ENCODE data around the gene SP2. TPM values are rescaled to one million over a fixed set of nuclear protein-coding genes. Genes with fewer than 3 reads are reported as not detected.

The SP2 gene
- total RNA-seq, 1 donor from 2014 or later = 12.1 TPM

DNA sequence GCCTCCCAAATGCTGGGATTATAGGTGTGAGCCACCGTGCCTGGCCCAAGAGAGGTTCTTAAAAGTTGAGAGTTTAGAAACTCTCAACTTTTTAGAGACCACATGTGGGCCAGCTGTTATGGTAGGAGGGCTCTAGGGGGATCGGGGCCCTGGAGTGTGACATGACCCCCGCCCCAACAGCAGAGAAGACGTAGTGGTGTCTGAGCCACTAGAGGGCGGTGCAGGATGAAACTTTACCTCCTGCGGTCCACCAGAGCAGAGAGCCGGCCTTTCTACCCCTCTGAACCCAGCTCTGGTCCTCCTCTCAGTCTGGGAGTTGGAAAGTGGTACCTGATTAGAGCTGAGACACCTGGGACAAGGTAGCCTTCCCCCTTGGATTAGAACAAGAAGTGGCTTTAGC, 82.3 kb downstream of the SP2 start:
- Histone ChIP-seq H3K4me3 (ENCODE audit: insufficient read depth, low read depth, low read length) (no peak overlapping the region), H3K4me1 (ENCODE audit: insufficient read depth, low read length) (no peaks in the 10 kb centered on the region), H3K27me3 (ENCODE audit: insufficient read depth, low read length) (no peaks in the 10 kb centered on the region), H3K4me2 (ENCODE audit: low read length) (no peak overlapping the region), H3K27ac (ENCODE audit: low read depth, low read length) (no peak overlapping the region), H2AFZ (ENCODE audit: low read depth, low read length) (no peak overlapping the region), H4K20me1 (ENCODE audit: insufficient read depth, low read length) (no peaks in the 10 kb centered on the region), H3K9me3 (ENCODE audit: insufficient read depth, low read depth, low read length) (no peaks in the 10 kb centered on the region), H3K79me2 (ENCODE audit: insufficient read depth, low read length) (no peaks in the 10 kb centered on the region), H3K36me3 (ENCODE audit: insufficient read depth, low read length) (peaks cover 44% of the 10 kb centered on the region), H3K9ac (ENCODE audit: low read length) (no peak overlapping the region)
- Mint-ChIP-seq H3K9me3 (ENCODE audit: unreplicated experiment) (no peaks in the 10 kb centered on the region), H3K27me3 (ENCODE audit: low read depth, unreplicated experiment) (peaks cover 4% of the 10 kb centered on the region), H3K27ac (ENCODE audit: unreplicated experiment) (no peak overlapping the region), H3K36me3 (ENCODE audit: low read depth, unreplicated experiment) (peaks cover 30% of the 10 kb centered on the region), H3K4me3 (ENCODE audit: unreplicated experiment) (no peak overlapping the region), H3K4me1 (ENCODE audit: low read depth, unreplicated experiment) (no peaks in the 10 kb centered on the region)
- FAIRE-seq = no peak
- peak; percentile 16 for DNase-seq (ENCODE audit: low read depth)
- TF ChIP-seq EZH2 (IDR thresholded peaks at IDR 0.05; ENCODE audit: insufficient read depth, low read length) (no peak), CTCF (IDR thresholded peaks at IDR 0.05; ENCODE audit: insufficient read depth, low read depth, low read length) (peak; percentile 60)

Other genes with a start within 250 kb of the SP2 start
- 467 and 491 TPM in 2 replicates for gene KPNB1, start 246.3 kb upstream of the SP2 start, total RNA-seq
- 26.7 and 28.2 TPM in 2 replicates for gene TBKBP1, start 202.1 kb upstream of the SP2 start, total RNA-seq
- gene TBX21, start 163.0 kb upstream of the SP2 start, total RNA-seq = not detected in 2 replicates
- 20.7 and 21.4 TPM in 2 replicates for gene OSBPL7, start 74.4 kb upstream of the SP2 start, total RNA-seq
- 29.8 and 33.2 TPM in 2 replicates for gene MRPL10, start 64.7 kb upstream of the SP2 start, total RNA-seq
- gene LRRC46, start 64.6 kb upstream of the SP2 start, total RNA-seq = 0.30 and 0.62 TPM in 2 replicates
- gene SCRN2, start 55.0 kb upstream of the SP2 start, total RNA-seq = 17.5 and 19.4 TPM in 2 replicates
- 1.3 and 1.6 TPM in 2 replicates for gene SP6, start 45.1 kb upstream of the SP2 start, total RNA-seq
- 12.0 and 14.1 TPM in 2 replicates for gene PNPO, start 45.3 kb downstream of the SP2 start, total RNA-seq
- gene PRR15L, start 61.6 kb downstream of the SP2 start, total RNA-seq = not detected in 2 replicates
- gene CDK5RAP3, start 74.9 kb downstream of the SP2 start, total RNA-seq = 59.1 and 62.8 TPM in 2 replicates
- 25.1 and 38.3 TPM in 2 replicates for gene COPZ2, start 141.6 kb downstream of the SP2 start, total RNA-seq
- gene NFE2L1, start 152.1 kb downstream of the SP2 start, total RNA-seq = 344 and 348 TPM in 2 replicates
- 62.8 and 69.3 TPM in 2 replicates for gene CBX1, start 205.2 kb downstream of the SP2 start, total RNA-seq
- 30.4 and 33.3 TPM in 2 replicates for gene SNX11, start 211.5 kb downstream of the SP2 start, total RNA-seq